ENCODE data around the gene ZNRF1. TPM values are rescaled to one million over a fixed set of nuclear protein-coding genes. Genes with fewer than 3 reads are reported as not detected.
A peak's percentile ranks its signal among the peaks of the same experiment; 100 is the strongest.

ZNRF1 gene
- total RNA-seq, 2 donors from 2014 or later, result 9.3 to 21.4 TPM

- H3K9me3 ChIP-seq, result no peaks in the 10 kb centered on the region
- intact Hi-C loops (cut with DNase I), result no loop called here
- peak overlapping the region in 2 of 4 donors; percentile 18 to 39 for H3K27ac ChIP-seq
- no peak overlapping the region for H3K4me3 ChIP-seq
- ATAC-seq, result peak; percentile 38
- H3K4me1 ChIP-seq, result peaks cover 24% of the 10 kb centered on the region
- no peak for DNase-seq
- H3K36me3 ChIP-seq (replicated peaks in 1 of 2; ENCODE audit: insufficient read depth in 1 of 2, low read depth in 2 of 2), result no peaks in the 10 kb centered on the region
- TF ChIP-seq, protein P1, sequence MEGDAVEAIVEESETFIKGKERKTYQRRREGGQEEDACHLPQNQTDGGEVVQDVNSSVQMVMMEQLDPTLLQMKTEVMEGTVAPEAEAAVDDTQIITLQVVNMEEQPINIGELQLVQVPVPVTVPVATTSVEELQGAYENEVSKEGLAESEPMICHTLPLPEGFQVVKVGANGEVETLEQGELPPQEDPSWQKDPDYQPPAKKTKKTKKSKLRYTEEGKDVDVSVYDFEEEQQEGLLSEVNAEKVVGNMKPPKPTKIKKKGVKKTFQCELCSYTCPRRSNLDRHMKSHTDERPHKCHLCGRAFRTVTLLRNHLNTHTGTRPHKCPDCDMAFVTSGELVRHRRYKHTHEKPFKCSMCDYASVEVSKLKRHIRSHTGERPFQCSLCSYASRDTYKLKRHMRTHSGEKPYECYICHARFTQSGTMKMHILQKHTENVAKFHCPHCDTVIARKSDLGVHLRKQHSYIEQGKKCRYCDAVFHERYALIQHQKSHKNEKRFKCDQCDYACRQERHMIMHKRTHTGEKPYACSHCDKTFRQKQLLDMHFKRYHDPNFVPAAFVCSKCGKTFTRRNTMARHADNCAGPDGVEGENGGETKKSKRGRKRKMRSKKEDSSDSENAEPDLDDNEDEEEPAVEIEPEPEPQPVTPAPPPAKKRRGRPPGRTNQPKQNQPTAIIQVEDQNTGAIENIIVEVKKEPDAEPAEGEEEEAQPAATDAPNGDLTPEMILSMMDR (IDR thresholded peaks at IDR 0.05), result no peak
- TF ChIP-seq POLR2A (IDR thresholded peaks at IDR 0.05), result no peak
- no peaks in the 10 kb centered on the region for H3K27me3 ChIP-seq
- 48 to 69% methylated on average over 3 of the region's 3 CpGs for WGBS, 2 donors
Observed at GRCh38 chr16:75044800-75045361, 46.1 kb downstream of the ZNRF1 start.

GRCh38 chr16:75045424-75045823, 46.6 kb downstream of the ZNRF1 start:
- intact Hi-C loops (cut with DNase I), result no loop called here
- peak overlapping the region in 1 of 4 donors; percentile 18 for H3K27ac ChIP-seq
- WGBS, 2 donors, result 68 to 70% methylated on average over 3 of the region's 3 CpGs

GRCh38 chr16:75048054-75048453, 49.2 kb downstream of the ZNRF1 start:
- Histone ChIP-seq H3K27ac (no peak overlapping the region), H3K9me3 (no peaks in the 10 kb centered on the region), H3K36me3 (replicated peaks in 1 of 2; ENCODE audit: insufficient read depth in 1 of 2, low read depth in 2 of 2) (no peaks in the 10 kb centered on the region), H3K4me1 (peaks cover 17% of the 10 kb centered on the region), H3K4me3 (no peak overlapping the region), H3K27me3 (no peaks in the 10 kb centered on the region)
- DNase-seq (no peak), ATAC-seq (no peak)
- WGBS, 2 donors, result 97 to 99% methylated on average over 4 of the region's 4 CpGs
- intact Hi-C loops (cut with DNase I), result no loop called here
- TF ChIP-seq, protein P1 (IDR thresholded peaks at IDR 0.05), result no peak
- no peak for TF ChIP-seq POLR2A (IDR thresholded peaks at IDR 0.05)

More at GRCh38 chr16:75045424-75045823, 46.6 kb downstream of the ZNRF1 start:
- Histone ChIP-seq H3K4me3 (no peak overlapping the region), H3K9me3 (no peaks in the 10 kb centered on the region), H3K4me1 (peaks cover 24% of the 10 kb centered on the region), H3K27me3 (no peaks in the 10 kb centered on the region), H3K36me3 (replicated peaks in 1 of 2; ENCODE audit: insufficient read depth in 1 of 2, low read depth in 2 of 2) (no peaks in the 10 kb centered on the region)
- ATAC-seq (no peak), DNase-seq (no peak)
- TF ChIP-seq, protein P1 (IDR thresholded peaks at IDR 0.05), result no peak
- no peak for TF ChIP-seq POLR2A (IDR thresholded peaks at IDR 0.05)

- no peak for TF ChIP-seq POLR2A (IDR thresholded peaks at IDR 0.05)
- TF ChIP-seq, protein P1 (IDR thresholded peaks at IDR 0.05), result no peak
- intact Hi-C loops (cut with DNase I), result no loop called here
- Histone ChIP-seq H3K36me3 (replicated peaks in 1 of 2; ENCODE audit: insufficient read depth in 1 of 2, low read depth in 2 of 2) (no peaks in the 10 kb centered on the region), H3K9me3 (no peaks in the 10 kb centered on the region), H3K27me3 (no peaks in the 10 kb centered on the region), H3K27ac (no peak overlapping the region), H3K4me3 (no peak overlapping the region), H3K4me1 (peaks cover 13% of the 10 kb centered on the region)
- ATAC-seq (no peak), DNase-seq (no peak)
- WGBS, 2 donors, result 83 to 93% methylated on average over 8 of the region's 8 CpGs
Observed at GRCh38 chr16:75048530-75048929, 49.7 kb downstream of the ZNRF1 start.
